IPS-15b (cell line): Measurements from ENCODE around the gene KRTAP10-7.
"Not testable (repeated sequence)": the region's sequence is repeated elsewhere in the genome, so short reads cannot be mapped to it uniquely, and the experiment has no call there.

Experiments
- H3K27me3 ChIP-seq: one replicate; pipeline ENCODE4 v1.6.1; 2013; ENCODE audit warnings: low read length; ENCODE audit not compliant: control insufficient read depth, insufficient read depth
- H3K36me3 ChIP-seq: one replicate; pipeline ENCODE4 v1.6.1; 2013; ENCODE audit warnings: low read length; ENCODE audit not compliant: control insufficient read depth, insufficient read depth
- H3K4me1 ChIP-seq: one replicate; pipeline ENCODE4 v1.6.1; 2013; ENCODE audit warnings: mild to moderate bottlenecking, low read length; ENCODE audit not compliant: control insufficient read depth, insufficient read depth
- H3K4me3 ChIP-seq: one replicate; pipeline ENCODE4 v1.5.1; 2013; ENCODE audit warnings: low read depth, low read length
- H3K9ac ChIP-seq: one replicate; pipeline ENCODE4 v1.6.1; 2013; ENCODE audit warnings: low read depth, mild to moderate bottlenecking, low read length
- H3K9me3 ChIP-seq: one replicate; pipeline ENCODE4 v1.6.1; 2013; ENCODE audit warnings: mild to moderate bottlenecking, low read length; ENCODE audit not compliant: control insufficient read depth, insufficient read depth

KRTAP10-7 gene

GRCh38 chr21:44617071-44617501, 16.7 kb downstream of the KRTAP10-7 start:
- Histone ChIP-seq H3K4me3 (no peak overlapping the region), H3K9ac (no peak overlapping the region), H3K4me1 (no peaks in the 10 kb centered on the region), H3K27me3 (no peaks in the 10 kb centered on the region), H3K9me3 (no peaks in the 10 kb centered on the region), H3K36me3 (no peaks in the 10 kb centered on the region)

- Histone ChIP-seq H3K4me3 (no peak overlapping the region), H3K9ac (no peak overlapping the region), H3K36me3 (no peaks in the 10 kb centered on the region), H3K27me3 (no peaks in the 10 kb centered on the region), H3K4me1 (no peaks in the 10 kb centered on the region), H3K9me3 (peaks cover 3% of the 10 kb centered on the region)
These were observed 18.1 kb downstream of the KRTAP10-7 start for GRCh38 chr21:44618504-44618903.

GRCh38 chr21:44618909-44619308, 18.5 kb downstream of the KRTAP10-7 start:
- H3K4me1 ChIP-seq, result no peaks in the 10 kb centered on the region
- no peak overlapping the region for H3K4me3 ChIP-seq
- peaks cover 6% of the 10 kb centered on the region for H3K9me3 ChIP-seq
- H3K36me3 ChIP-seq, result no peaks in the 10 kb centered on the region
- H3K9ac ChIP-seq, result no peak overlapping the region
- H3K27me3 ChIP-seq, result no peaks in the 10 kb centered on the region

- Histone ChIP-seq H3K9ac (no peak overlapping the region), H3K4me3 (no peak overlapping the region), H3K4me1 (no peaks in the 10 kb centered on the region), H3K9me3 (peaks cover 8% of the 10 kb centered on the region), H3K27me3 (no peaks in the 10 kb centered on the region), H3K36me3 (no peaks in the 10 kb centered on the region)
These were observed 19.5 kb downstream of the KRTAP10-7 start for GRCh38 chr21:44619886-44620285.

- Histone ChIP-seq H3K27me3 (no peaks in the 10 kb centered on the region), H3K9me3 (peaks cover 8% of the 10 kb centered on the region)
These were observed 23.2 kb downstream of the KRTAP10-7 start for GRCh38 chr21:44623575-44623974.

GRCh38 chr21:44625756-44626155, 25.4 kb downstream of the KRTAP10-7 start:
- H3K9me3 ChIP-seq, result peaks cover 8% of the 10 kb centered on the region

More at GRCh38 chr21:44623575-44623974, 23.2 kb downstream of the KRTAP10-7 start:
- H3K4me3 ChIP-seq, result no peak overlapping the region
- no peak overlapping the region for H3K9ac ChIP-seq
- no peaks in the 10 kb centered on the region for H3K4me1 ChIP-seq
- H3K36me3 ChIP-seq, result no peaks in the 10 kb centered on the region

GRCh38 chr21:44626262-44626661, 25.9 kb downstream of the KRTAP10-7 start:
- H3K9me3 ChIP-seq, result peaks cover 8% of the 10 kb centered on the region

More at GRCh38 chr21:44625756-44626155, 25.4 kb downstream of the KRTAP10-7 start:
- H3K4me1 ChIP-seq, result no peaks in the 10 kb centered on the region
- H3K9ac ChIP-seq, result no peak overlapping the region
- no peaks in the 10 kb centered on the region for H3K27me3 ChIP-seq
- H3K4me3 ChIP-seq, result no peak overlapping the region
- no peaks in the 10 kb centered on the region for H3K36me3 ChIP-seq

GRCh38 chr21:44626673-44627143, 26.3 kb downstream of the KRTAP10-7 start, which contains the start of gene KRTAP10-9:
Gene KRTAP10-9, plus strand, starts transcription at chr21:44627093. Its CDS starts 79 bp downstream, at chr21:44627172.
- no peaks in the 10 kb centered on the region for H3K27me3 ChIP-seq
- H3K9ac ChIP-seq, result no peak within 1 kb of the TSS
- H3K4me3 ChIP-seq, result no peak within 1 kb of the TSS
- H3K36me3 ChIP-seq, result no peaks in the 10 kb centered on the region
- H3K4me1 ChIP-seq, result no peaks in the 10 kb centered on the region
- H3K9me3 ChIP-seq, result peaks cover 8% of the 10 kb centered on the region

More at GRCh38 chr21:44626262-44626661, 25.9 kb downstream of the KRTAP10-7 start:
- no peaks in the 10 kb centered on the region for H3K27me3 ChIP-seq
- H3K9ac ChIP-seq, result no peak overlapping the region
- H3K36me3 ChIP-seq, result no peaks in the 10 kb centered on the region
- H3K4me3 ChIP-seq, result no peak overlapping the region
- H3K4me1 ChIP-seq, result no peaks in the 10 kb centered on the region

- H3K9ac ChIP-seq, H3K4me1 ChIP-seq, H3K4me3 ChIP-seq, H3K36me3 ChIP-seq, H3K27me3 ChIP-seq, H3K9me3 ChIP-seq: not testable (repeated sequence)
These were observed 26.9 kb downstream of the KRTAP10-7 start for GRCh38 chr21:44627181-44627822.

- H3K9ac ChIP-seq, H3K4me1 ChIP-seq, H3K9me3 ChIP-seq, H3K27me3 ChIP-seq, H3K4me3 ChIP-seq, H3K36me3 ChIP-seq: not testable (repeated sequence)
These were observed 27.4 kb downstream of the KRTAP10-7 start for GRCh38 chr21:44627831-44628233.

GRCh38 chr21:44628707-44629391, 28.5 kb downstream of the KRTAP10-7 start:
- Histone ChIP-seq H3K36me3 (no peaks in the 10 kb centered on the region), H3K27me3 (no peaks in the 10 kb centered on the region), H3K9ac (no peak overlapping the region), H3K4me1 (no peaks in the 10 kb centered on the region), H3K4me3 (no peak overlapping the region), H3K9me3 (peaks cover 3% of the 10 kb centered on the region)

- no peak overlapping the region for H3K9ac ChIP-seq
- no peak overlapping the region for H3K4me3 ChIP-seq
These were observed 30.0 kb downstream of the KRTAP10-7 start for GRCh38 chr21:44630440-44630839.

More at GRCh38 chr21:44630440-44630839, 30.0 kb downstream of the KRTAP10-7 start:
- H3K9me3 ChIP-seq, result no peaks in the 10 kb centered on the region
- no peaks in the 10 kb centered on the region for H3K4me1 ChIP-seq
- H3K36me3 ChIP-seq, result no peaks in the 10 kb centered on the region
- H3K27me3 ChIP-seq, result no peaks in the 10 kb centered on the region
